Loucy (cell line): Measurements from ENCODE around the gene GAREM1.

Source experiments
- H2AFZ ChIP-seq: fragments of 200-600 bp; sonication (generic); 2 replicates; pipeline ENCODE4 v1.6.0; 2016; ENCODE audit warnings: antibody characterized with exemption, mild to moderate bottlenecking, low read length, moderate library complexity
- H3F3A ChIP-seq: fragments of 200-600 bp; 2 replicates; pipeline ENCODE4 v1.6.0; 2016; ENCODE audit warnings: antibody characterized with exemption, low read depth, mild to moderate bottlenecking
- H3K27me3 ChIP-seq: fragments of 200-600 bp; sonication (generic); 2 replicates; pipeline ENCODE4 v1.6.1; 2014; ENCODE audit warnings: low read length, mild to moderate bottlenecking; ENCODE audit not compliant: insufficient read depth, poor library complexity, severe bottlenecking
- H3K36me3 ChIP-seq: fragments of 200-600 bp; sonication (generic); 2 replicates; pipeline ENCODE4 v1.6.1; 2016; ENCODE audit warnings: low read length; ENCODE audit not compliant: insufficient read depth
- H3K4me1 ChIP-seq: fragments of 200-600 bp; sonication (generic); 2 replicates; pipeline ENCODE4 v1.5.1; 2014; ENCODE audit warnings: low read length, mild to moderate bottlenecking; ENCODE audit not compliant: insufficient read depth, poor library complexity, severe bottlenecking
- H3K4me2 ChIP-seq: fragments of 200-600 bp; sonication (generic); 2 replicates; pipeline ENCODE4 v1.6.0; 2014; ENCODE audit warnings: antibody characterized with exemption, low read length, low read depth, mild to moderate bottlenecking; ENCODE audit not compliant: poor library complexity, severe bottlenecking
- H3K4me3 ChIP-seq: fragments of 200-600 bp; sonication (generic); 2 replicates; pipeline ENCODE4 v1.5.1; 2014; ENCODE audit warnings: low read length, mild to moderate bottlenecking, mixed read lengths; ENCODE audit not compliant: poor library complexity, severe bottlenecking
- H3K79me2 ChIP-seq: fragments of 200-600 bp; sonication (generic); 2 replicates; pipeline ENCODE4 v1.6.1; 2014; ENCODE audit warnings: low read length; ENCODE audit not compliant: insufficient read depth
- H3K9ac ChIP-seq: fragments of 200-600 bp; sonication (generic); 2 replicates; pipeline ENCODE4 v1.6.0; 2014; ENCODE audit warnings: mild to moderate bottlenecking, low read depth, low read length, moderate library complexity; ENCODE audit not compliant: poor library complexity, severe bottlenecking
- H3K9me2 ChIP-seq: fragments of 200-600 bp; sonication (generic); replicated peaks from 2 replicates; pipeline ENCODE4 v1.6.1; 2016; ENCODE audit warnings: low read depth, low read length, mixed read lengths
- H3K9me3 ChIP-seq: fragments of 200-600 bp; sonication (generic); 2 replicates; pipeline ENCODE4 v1.6.1; 2014; ENCODE audit warnings: mild to moderate bottlenecking, antibody characterized with exemption, low read length, low read depth; ENCODE audit not compliant: insufficient read depth
- H4K20me1 ChIP-seq: fragments of 200-600 bp; sonication (generic); 2 replicates; pipeline ENCODE4 v1.6.0; 2014; ENCODE audit warnings: antibody characterized with exemption, low read length, mild to moderate bottlenecking; ENCODE audit not compliant: insufficient read depth, poor library complexity, severe bottlenecking
- EZH2phosphoT487 ChIP-seq: fragments of 200-600 bp; IDR thresholded peaks from 2 replicates; pipeline ENCODE4 v1.6.1; 2018; ENCODE audit warnings: antibody characterized with exemption, mild to moderate bottlenecking, moderate library complexity, borderline replicate concordance
- TF ChIP-seq, protein P1 (sequence below): fragments of 200-600 bp; sonication (generic); conservative IDR thresholded peaks from 2 replicates; pipeline ENCODE4 v1.5.1; 2014; ENCODE audit warnings: mild to moderate bottlenecking, antibody characterized with exemption, low read length

The GAREM1 gene

DNA sequence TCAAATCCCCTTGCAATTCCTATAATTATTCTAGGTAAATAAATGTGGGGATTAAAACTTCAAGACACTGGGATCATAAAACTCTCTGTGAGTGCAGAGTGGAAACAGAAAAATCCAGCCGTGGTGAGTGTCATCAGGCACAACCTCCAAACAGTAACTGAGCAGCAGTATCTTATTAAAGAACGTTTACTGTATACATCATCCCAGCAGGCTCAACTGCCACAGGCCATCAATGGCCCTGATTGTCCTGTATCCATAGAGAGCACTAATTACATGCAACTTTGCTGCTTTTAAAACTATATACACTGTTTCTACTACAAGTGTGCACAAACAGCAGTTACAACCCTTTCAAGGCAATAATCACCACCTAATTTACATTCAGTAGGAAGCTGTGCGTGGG lies 23.9 kb downstream of the GAREM1 start:
- no peak overlapping the region for H3K4me2 ChIP-seq
- no peak overlapping the region for H3K9ac ChIP-seq
- H4K20me1 ChIP-seq, result no peaks in the 10 kb centered on the region
- H2AFZ ChIP-seq, result no peak overlapping the region
- no peaks in the 10 kb centered on the region for H3K9me3 ChIP-seq
- TF ChIP-seq, protein P1, sequence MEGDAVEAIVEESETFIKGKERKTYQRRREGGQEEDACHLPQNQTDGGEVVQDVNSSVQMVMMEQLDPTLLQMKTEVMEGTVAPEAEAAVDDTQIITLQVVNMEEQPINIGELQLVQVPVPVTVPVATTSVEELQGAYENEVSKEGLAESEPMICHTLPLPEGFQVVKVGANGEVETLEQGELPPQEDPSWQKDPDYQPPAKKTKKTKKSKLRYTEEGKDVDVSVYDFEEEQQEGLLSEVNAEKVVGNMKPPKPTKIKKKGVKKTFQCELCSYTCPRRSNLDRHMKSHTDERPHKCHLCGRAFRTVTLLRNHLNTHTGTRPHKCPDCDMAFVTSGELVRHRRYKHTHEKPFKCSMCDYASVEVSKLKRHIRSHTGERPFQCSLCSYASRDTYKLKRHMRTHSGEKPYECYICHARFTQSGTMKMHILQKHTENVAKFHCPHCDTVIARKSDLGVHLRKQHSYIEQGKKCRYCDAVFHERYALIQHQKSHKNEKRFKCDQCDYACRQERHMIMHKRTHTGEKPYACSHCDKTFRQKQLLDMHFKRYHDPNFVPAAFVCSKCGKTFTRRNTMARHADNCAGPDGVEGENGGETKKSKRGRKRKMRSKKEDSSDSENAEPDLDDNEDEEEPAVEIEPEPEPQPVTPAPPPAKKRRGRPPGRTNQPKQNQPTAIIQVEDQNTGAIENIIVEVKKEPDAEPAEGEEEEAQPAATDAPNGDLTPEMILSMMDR, result no peak
- TF ChIP-seq EZH2phosphoT487, result no peak
- no peaks in the 10 kb centered on the region for H3K27me3 ChIP-seq
- no peaks in the 10 kb centered on the region for H3K36me3 ChIP-seq
- H3F3A ChIP-seq, result no peaks in the 10 kb centered on the region
- no peaks in the 10 kb centered on the region for H3K4me1 ChIP-seq
- H3K4me3 ChIP-seq, result no peak overlapping the region
- no peaks in the 10 kb centered on the region for H3K79me2 ChIP-seq
- H3K9me2 ChIP-seq, result no peaks in the 10 kb centered on the region

DNA sequence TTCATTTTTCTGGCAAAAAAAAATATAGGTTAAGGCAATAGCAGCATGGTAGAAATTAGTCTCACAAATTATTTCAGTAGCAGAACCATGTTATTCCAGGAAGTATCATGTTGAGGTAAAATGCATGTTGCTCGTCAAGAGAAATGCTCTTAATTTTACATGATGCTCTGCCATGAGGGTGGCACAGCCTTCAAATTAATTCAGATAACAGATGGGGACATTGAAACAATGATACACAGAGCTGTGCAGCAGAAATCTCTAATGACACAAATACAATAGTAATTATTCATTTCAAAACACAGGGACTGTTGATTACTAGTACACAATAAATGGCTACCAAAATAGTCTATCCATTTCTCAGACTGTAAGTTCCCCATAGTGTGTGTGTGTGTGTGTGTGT lies 24.8 kb downstream of the GAREM1 start:
- no peaks in the 10 kb centered on the region for H3K9me2 ChIP-seq
- H3K9ac ChIP-seq, result no peak overlapping the region
- H3F3A ChIP-seq, result no peaks in the 10 kb centered on the region
- no peaks in the 10 kb centered on the region for H3K79me2 ChIP-seq
- no peak overlapping the region for H3K4me3 ChIP-seq
- TF ChIP-seq EZH2phosphoT487, result no peak
- TF ChIP-seq, protein P1, result no peak
- no peaks in the 10 kb centered on the region for H4K20me1 ChIP-seq
- H3K36me3 ChIP-seq, result no peaks in the 10 kb centered on the region
- H2AFZ ChIP-seq, result no peak overlapping the region
- no peaks in the 10 kb centered on the region for H3K27me3 ChIP-seq
- no peaks in the 10 kb centered on the region for H3K4me1 ChIP-seq
- H3K4me2 ChIP-seq, result no peak overlapping the region
- no peaks in the 10 kb centered on the region for H3K9me3 ChIP-seq

DNA sequence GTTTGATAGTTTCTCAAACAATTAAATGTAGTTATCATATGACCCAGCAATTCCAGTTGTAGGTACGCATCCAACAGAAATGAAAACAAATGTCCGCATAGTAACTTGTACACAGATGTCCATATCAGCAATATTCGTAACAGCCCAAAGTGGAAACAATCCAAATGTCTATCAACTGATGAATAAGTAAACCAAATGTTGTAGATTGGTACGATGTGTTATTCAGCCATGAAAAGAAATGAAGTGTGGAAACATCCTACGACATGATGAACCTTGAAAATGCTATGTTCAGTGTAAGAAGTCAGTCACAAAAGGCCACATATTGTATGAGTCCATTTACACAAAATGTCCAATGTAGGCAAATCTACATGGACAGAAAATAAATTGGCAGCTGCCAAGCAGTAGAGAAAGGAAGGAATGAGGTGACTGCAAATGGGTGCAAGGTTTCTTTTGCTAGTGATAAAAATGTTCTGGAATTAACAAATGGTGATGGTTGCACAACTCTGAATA lies 26.9 kb downstream of the GAREM1 start:
- Histone ChIP-seq H3K4me1 (no peaks in the 10 kb centered on the region), H4K20me1 (no peaks in the 10 kb centered on the region), H3K4me2 (no peak overlapping the region), H3K79me2 (no peaks in the 10 kb centered on the region), H3K9me3 (no peaks in the 10 kb centered on the region), H3K9ac (no peak overlapping the region), H3K4me3 (no peak overlapping the region), H3K9me2 (no peaks in the 10 kb centered on the region), H3F3A (no peaks in the 10 kb centered on the region), H3K36me3 (no peaks in the 10 kb centered on the region), H2AFZ (no peak overlapping the region), H3K27me3 (no peaks in the 10 kb centered on the region)
- TF ChIP-seq, protein P1, result no peak
- no peak for TF ChIP-seq EZH2phosphoT487
